HepG2 (cell line): ENCODE measurements around the gene KANSL1L. TPM values are rescaled to one million over a fixed set of nuclear protein-coding genes. Genes with fewer than 3 reads are reported as not detected.
A peak's percentile ranks its signal among the peaks of the same experiment; 100 is the strongest.

Experiments
- ELF4 ChIP-seq: sonication (generic); formaldehyde crosslinking; IDR thresholded peaks from 2 replicates; pipeline ENCODE4 v1.5.0; 2020; ENCODE audit warnings: missing genetic modification reagents, mild to moderate bottlenecking, moderate library complexity, borderline replicate concordance
- NR2F1 ChIP-seq, 2 experiments: fragments of 450-650 bp in 1 of 2; formaldehyde crosslinking in 1 of 2; IDR thresholded peaks; 2 replicates each; pipeline versions ENCODE4 v1.5.0 to v1.6.1; 2016 to 2020; ENCODE audit warnings: mild to moderate bottlenecking in 1 of 2, missing compliant biosample characterization in 1 of 2, missing genetic modification reagents in 1 of 2, moderate library complexity in 1 of 2
- NR3C1 ChIP-seq: sonication (generic); formaldehyde crosslinking; IDR thresholded peaks from 2 replicates; pipeline ENCODE4 v1.4.0; 2020; ENCODE audit warnings: missing genetic modification reagents
- PATZ1 ChIP-seq: sonication (generic); formaldehyde crosslinking; IDR thresholded peaks from 2 replicates; pipeline ENCODE4 v1.4.0; 2020; ENCODE audit warnings: missing genetic modification reagents
- THAP11 ChIP-seq: IDR thresholded peaks from 2 replicates; pipeline ENCODE4 v1.6.1; 2016; ENCODE audit warnings: missing biosample characterization, missing genetic modification reagents
- ZBTB43 ChIP-seq: sonication (generic); formaldehyde crosslinking; conservative IDR thresholded peaks from 2 replicates; pipeline ENCODE4 v1.4.0; 2020; ENCODE audit warnings: missing genetic modification reagents
- ZNF407 ChIP-seq: sonication (generic); formaldehyde crosslinking; IDR thresholded peaks from one replicate; pipeline ENCODE4 v1.5.1; 2020; ENCODE audit warnings: mild to moderate bottlenecking, missing genetic modification reagents; ENCODE audit errors: not compliant biosample characterization
- ZSCAN22 ChIP-seq: sonication (generic); formaldehyde crosslinking; IDR thresholded peaks from 2 replicates; pipeline ENCODE4 v1.4.0; 2020; ENCODE audit warnings: mild to moderate bottlenecking, missing genetic modification reagents
- polyA plus RNA-seq, 8 experiments: library from polyadenylated mRNA; depleted of rRNA in 3 of 8; stranded (reverse) in 7 of 8; unstranded in 1 of 8; fragments of >200 nt; fragmentation: Illumina TruSeq in 4 of 8; extraction: Trizol in 4 of 8; gene quantifications; 2 replicates each; pipeline versions ENCODE4 v1.2.1 to v1.2.3, GENCODE V29; 2011 to 2016; ENCODE audit warnings: low read depth in 4 of 8, missing spikeins in 1 of 8, mixed read lengths in 1 of 8; ENCODE audit not compliant: insufficient read depth in 1 of 8
- total RNA-seq, 5 experiments: library from RNA; depleted of rRNA; stranded (reverse); fragments of >200 nt; fragmentation: Illumina TruSeq; extraction: Trizol; gene quantifications; 2 replicates each; pipeline ENCODE4 v1.2.3, GENCODE V29; 2016; ENCODE audit warnings: low read depth in 1 of 5
- TF ChIP-seq, protein P1 (sequence below): sonication (generic); formaldehyde crosslinking; IDR thresholded peaks from 2 replicates; pipeline ENCODE4 v1.9.0; 2022; ENCODE audit warnings: low read depth, missing genetic modification reagents
- TF ChIP-seq, protein P2 (sequence below): sonication (generic); formaldehyde crosslinking; IDR thresholded peaks from 2 replicates; pipeline ENCODE4 v1.5.1; 2020; ENCODE audit warnings: missing genetic modification reagents, mild to moderate bottlenecking, borderline replicate concordance

Gene KANSL1L
- total and polyA plus RNA-seq, 2 of the 13 experiments (the other 11 are each of a cell fraction or from before 2014, with no cell fraction given), result 5.4 to 10.3 TPM

GRCh38 chr2:210002158-210003157 is 168.8 kb downstream of the KANSL1L start, which contains the start of gene RPE (continued):
- no peak for TF ChIP-seq NR3C1
- TF ChIP-seq ZBTB43 (CRISPR knock-in tag), result peak; percentile 52; the same call in 1 of the 2 replicates
- no peak for TF ChIP-seq ZSCAN22 (CRISPR knock-in tag)
- peak; percentile 93 for TF ChIP-seq ELF4 (CRISPR knock-in tag)
- peak; percentile 95 for TF ChIP-seq ZNF407
- TF ChIP-seq THAP11, result peak; percentile 93
- TF ChIP-seq, protein P1, sequence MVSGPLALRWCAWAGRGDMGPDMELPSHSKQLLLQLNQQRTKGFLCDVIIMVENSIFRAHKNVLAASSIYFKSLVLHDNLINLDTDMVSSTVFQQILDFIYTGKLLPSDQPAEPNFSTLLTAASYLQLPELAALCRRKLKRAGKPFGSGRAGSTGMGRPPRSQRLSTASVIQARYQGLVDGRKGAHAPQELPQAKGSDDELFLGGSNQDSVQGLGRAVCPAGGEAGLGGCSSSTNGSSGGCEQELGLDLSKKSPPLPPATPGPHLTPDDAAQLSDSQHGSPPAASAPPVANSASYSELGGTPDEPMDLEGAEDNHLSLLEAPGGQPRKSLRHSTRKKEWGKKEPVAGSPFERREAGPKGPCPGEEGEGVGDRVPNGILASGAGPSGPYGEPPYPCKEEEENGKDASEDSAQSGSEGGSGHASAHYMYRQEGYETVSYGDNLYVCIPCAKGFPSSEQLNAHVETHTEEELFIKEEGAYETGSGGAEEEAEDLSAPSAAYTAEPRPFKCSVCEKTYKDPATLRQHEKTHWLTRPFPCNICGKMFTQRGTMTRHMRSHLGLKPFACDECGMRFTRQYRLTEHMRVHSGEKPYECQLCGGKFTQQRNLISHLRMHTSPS (CRISPR knock-in tag), result no peak
- TF ChIP-seq NR2F1 (CRISPR knock-in tag; IDR thresholded peaks at IDR 0.05), result no peak
- peak; percentile 97 for TF ChIP-seq PATZ1 (CRISPR knock-in tag)
- TF ChIP-seq, protein P2, sequence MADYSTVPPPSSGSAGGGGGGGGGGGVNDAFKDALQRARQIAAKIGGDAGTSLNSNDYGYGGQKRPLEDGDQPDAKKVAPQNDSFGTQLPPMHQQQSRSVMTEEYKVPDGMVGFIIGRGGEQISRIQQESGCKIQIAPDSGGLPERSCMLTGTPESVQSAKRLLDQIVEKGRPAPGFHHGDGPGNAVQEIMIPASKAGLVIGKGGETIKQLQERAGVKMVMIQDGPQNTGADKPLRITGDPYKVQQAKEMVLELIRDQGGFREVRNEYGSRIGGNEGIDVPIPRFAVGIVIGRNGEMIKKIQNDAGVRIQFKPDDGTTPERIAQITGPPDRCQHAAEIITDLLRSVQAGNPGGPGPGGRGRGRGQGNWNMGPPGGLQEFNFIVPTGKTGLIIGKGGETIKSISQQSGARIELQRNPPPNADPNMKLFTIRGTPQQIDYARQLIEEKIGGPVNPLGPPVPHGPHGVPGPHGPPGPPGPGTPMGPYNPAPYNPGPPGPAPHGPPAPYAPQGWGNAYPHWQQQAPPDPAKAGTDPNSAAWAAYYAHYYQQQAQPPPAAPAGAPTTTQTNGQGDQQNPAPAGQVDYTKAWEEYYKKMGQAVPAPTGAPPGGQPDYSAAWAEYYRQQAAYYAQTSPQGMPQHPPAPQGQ (CRISPR knock-in tag), result 0 out of 2 replicates have a peak, but pooled peaks have one; percentile 5
